ENCODE results near the gene EMSY. TPM values are rescaled to one million over a fixed set of nuclear protein-coding genes. Genes with fewer than 3 reads are reported as not detected.

Gene EMSY
- total RNA-seq, 4 donors from 2014 or later = 27.6 to 36.5 (median 32.0) TPM

DNA sequence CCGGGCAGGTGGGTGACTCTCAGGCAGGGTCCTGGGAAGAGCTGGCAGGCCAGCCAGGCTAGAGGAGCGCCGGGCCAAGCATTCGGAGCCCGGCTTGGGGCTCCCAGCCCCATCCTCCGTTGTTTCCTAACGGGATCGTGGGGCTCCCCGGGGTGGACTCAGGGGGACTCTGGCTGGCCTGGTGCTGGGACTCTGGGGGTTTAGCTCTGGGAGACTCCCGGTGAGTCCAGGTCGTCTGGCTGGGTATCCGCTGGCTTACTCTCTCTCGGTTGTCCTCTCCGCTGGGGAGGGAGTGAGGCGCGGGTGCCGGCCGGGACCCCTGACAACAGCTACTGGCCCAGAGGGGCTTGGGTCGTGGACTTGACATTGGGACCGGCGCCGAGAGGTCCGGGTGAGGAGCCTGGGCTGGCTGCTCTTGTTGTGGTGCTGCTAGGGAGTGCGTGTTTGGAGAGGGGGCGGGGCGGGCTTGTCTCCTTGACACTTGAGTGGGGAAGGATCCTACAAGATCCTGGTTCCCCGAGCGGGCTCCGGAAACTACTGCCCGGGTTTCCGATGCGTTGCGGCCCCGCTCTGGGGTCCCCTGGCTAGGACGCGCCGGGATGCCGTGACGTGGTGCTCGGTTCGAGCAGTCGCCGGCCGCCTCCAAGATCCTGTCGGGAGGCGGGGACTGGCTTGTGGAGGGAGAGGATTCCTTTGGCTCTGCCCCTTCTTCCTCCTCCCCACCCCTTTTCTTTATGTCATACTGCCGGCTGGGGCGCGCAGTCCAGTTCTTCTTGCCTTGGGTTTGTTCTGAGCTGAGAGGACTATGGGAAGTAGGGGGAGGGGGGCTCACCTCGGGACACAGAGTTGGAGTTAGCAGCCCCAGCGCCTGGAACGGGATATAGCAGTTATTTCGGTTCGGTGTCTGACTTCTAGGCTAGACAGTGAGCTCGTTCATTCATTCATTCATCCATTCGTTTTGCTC, 585 bp downstream of the EMSY start:
- Histone ChIP-seq H3K27me3 (no peaks in the 10 kb centered on the region), H3K4me1 (peaks cover 0 to 18% (median 0%) of the 10 kb centered on the region in 4 donors), H3K27ac (peak overlapping the region; percentile 84 to 95 (median 89)), H3K36me3 (peaks cover 0 to 18% (median 0%) of the 10 kb centered on the region in 3 donors), H3K4me3 (peak overlapping the region; percentile 80 to 94 (median 86)), H3K9me3 (no peaks in the 10 kb centered on the region)
- TF ChIP-seq POLR2A (IDR thresholded peaks at IDR 0.05) = peak; percentile 32 to 45
- TF ChIP-seq, protein P1, sequence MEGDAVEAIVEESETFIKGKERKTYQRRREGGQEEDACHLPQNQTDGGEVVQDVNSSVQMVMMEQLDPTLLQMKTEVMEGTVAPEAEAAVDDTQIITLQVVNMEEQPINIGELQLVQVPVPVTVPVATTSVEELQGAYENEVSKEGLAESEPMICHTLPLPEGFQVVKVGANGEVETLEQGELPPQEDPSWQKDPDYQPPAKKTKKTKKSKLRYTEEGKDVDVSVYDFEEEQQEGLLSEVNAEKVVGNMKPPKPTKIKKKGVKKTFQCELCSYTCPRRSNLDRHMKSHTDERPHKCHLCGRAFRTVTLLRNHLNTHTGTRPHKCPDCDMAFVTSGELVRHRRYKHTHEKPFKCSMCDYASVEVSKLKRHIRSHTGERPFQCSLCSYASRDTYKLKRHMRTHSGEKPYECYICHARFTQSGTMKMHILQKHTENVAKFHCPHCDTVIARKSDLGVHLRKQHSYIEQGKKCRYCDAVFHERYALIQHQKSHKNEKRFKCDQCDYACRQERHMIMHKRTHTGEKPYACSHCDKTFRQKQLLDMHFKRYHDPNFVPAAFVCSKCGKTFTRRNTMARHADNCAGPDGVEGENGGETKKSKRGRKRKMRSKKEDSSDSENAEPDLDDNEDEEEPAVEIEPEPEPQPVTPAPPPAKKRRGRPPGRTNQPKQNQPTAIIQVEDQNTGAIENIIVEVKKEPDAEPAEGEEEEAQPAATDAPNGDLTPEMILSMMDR (IDR thresholded peaks at IDR 0.05) = peak in 1 of 6 experiments; percentile 6
- peak; percentile 56 to 84 (median 83) for DNase-seq

DNA sequence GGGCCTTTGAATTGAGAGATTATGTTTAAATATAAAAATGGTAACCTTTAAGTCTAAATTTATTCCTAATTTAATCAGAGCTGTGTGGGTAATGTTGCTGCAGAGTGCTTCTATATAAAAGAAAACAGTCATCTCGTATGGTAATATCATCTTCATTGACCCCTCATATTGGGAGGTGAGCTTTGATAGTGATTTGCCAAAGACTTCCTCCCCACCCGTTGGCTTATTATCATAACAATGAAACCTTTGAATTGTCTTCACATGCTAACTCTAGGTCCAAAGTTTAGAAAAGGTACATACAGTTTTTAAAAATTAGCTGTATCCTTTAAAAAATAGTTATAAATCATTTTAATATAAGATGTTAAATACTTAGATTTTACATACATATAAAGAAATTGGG, 3.7 kb downstream of the EMSY start:
- Histone ChIP-seq H3K27me3 (no peaks in the 10 kb centered on the region), H3K9me3 (no peaks in the 10 kb centered on the region), H3K4me1 (peaks cover 0 to 13% (median 0%) of the 10 kb centered on the region in 4 donors), H3K36me3 (peaks cover 0 to 34% (median 0%) of the 10 kb centered on the region in 3 donors), H3K4me3 (no peak overlapping the region), H3K27ac (no peak overlapping the region)
- no peak for DNase-seq
- TF ChIP-seq, protein P1 (IDR thresholded peaks at IDR 0.05) = no peak
- TF ChIP-seq POLR2A (IDR thresholded peaks at IDR 0.05) = no peak

DNA sequence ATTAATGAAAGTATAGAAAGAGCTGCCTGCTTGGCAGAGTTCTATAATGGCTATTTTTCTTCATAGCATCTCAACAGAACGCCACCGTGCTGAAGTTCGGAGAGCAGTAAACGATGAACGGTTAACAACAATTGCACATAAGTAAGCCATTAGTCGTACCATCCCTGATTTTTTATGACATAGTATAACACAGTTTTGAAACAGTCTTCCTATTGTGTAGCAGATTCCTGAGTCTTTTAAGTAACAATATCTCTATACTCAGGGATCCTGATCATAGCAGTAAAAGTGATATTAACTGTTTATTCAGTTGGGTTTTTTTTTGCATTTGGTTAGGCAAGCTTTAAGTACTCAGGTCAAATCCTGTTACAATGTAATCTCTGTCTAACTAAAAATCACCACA, 8.4 kb downstream of the EMSY start:
- Histone ChIP-seq H3K4me3 (no peak overlapping the region), H3K36me3 (peaks cover 0 to 32% (median 0%) of the 10 kb centered on the region in 3 donors), H3K9me3 (no peaks in the 10 kb centered on the region), H3K4me1 (no peaks in the 10 kb centered on the region), H3K27me3 (no peaks in the 10 kb centered on the region), H3K27ac (no peak overlapping the region)
- no peak for DNase-seq
- TF ChIP-seq POLR2A (IDR thresholded peaks at IDR 0.05) = no peak
- TF ChIP-seq, protein P1 (IDR thresholded peaks at IDR 0.05) = no peak

DNA sequence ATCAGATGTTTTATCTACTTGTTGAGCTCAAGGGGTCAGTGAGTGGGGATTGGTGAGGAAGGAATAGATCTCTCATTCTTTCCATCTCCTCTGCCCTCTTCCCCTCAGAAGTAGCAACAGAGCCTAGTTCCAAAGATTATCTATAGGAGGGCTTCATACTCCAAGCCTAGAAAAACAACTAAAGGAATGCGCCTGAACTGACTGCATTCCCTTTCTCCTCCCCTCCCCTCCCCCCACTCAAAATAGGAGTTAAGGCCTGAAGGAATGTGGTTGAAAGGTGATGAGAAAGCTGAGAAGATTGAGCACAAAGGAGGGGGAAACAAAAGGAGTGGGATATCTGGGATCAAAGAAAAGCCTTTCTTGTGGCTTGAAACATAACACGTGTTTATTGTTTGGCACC, 10.5 kb downstream of the EMSY start:
- Histone ChIP-seq H3K36me3 (peaks cover 0 to 25% (median 0%) of the 10 kb centered on the region in 3 donors), H3K9me3 (no peaks in the 10 kb centered on the region), H3K27me3 (no peaks in the 10 kb centered on the region), H3K4me1 (no peaks in the 10 kb centered on the region), H3K4me3 (no peak overlapping the region), H3K27ac (no peak overlapping the region)
- no peak for TF ChIP-seq POLR2A (IDR thresholded peaks at IDR 0.05)
- TF ChIP-seq, protein P1 (IDR thresholded peaks at IDR 0.05) = no peak
- no peak for DNase-seq

DNA sequence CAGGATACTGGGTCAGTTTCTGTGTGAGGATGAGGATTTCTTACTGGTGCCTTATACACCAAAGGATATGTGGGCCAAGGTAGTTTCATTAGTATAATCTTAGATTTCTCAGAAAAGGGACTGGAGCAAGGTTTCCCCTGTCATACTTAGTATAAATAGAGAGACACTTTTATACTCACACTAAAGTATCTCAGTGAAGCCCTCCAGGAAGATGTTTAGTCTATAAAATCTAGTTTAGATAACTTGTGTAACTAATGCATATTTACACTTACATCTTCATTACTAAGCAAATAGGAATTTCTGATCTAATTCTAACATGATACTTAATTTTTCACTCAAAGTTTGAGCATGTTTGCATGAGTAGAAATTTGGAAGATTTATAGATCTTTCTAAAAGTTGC, 11.1 kb downstream of the EMSY start:
- TF ChIP-seq, protein P1 (IDR thresholded peaks at IDR 0.05) = no peak
- no peak for TF ChIP-seq POLR2A (IDR thresholded peaks at IDR 0.05)
- Histone ChIP-seq H3K4me1 (no peaks in the 10 kb centered on the region), H3K27me3 (no peaks in the 10 kb centered on the region), H3K9me3 (no peaks in the 10 kb centered on the region), H3K4me3 (no peak overlapping the region), H3K27ac (no peak overlapping the region), H3K36me3 (peaks cover 0 to 28% (median 0%) of the 10 kb centered on the region in 3 donors)
- no peak for DNase-seq

Measured in Peyer's patch (tissue), 4 donors.